HTERT RPE-1 (cell line): Measurements from ENCODE around the gene TNFRSF14.
"Not testable (repeated sequence)": the region's sequence is repeated elsewhere in the genome, so short reads cannot be mapped to it uniquely, and the experiment has no call there.

ENCODE experiments used
- in situ Hi-C: fragments of 300-500 bp; cut with MboI; formaldehyde crosslinking; loops from 4 replicates; pipeline ENCODE4 v1.14.3; 2020; ENCODE audit warnings: low sequenced_read_pairs

The TNFRSF14 gene

GRCh38 chr1:2566101-2567045 is 10.2 kb downstream of the TNFRSF14 start:
- in situ Hi-C loops = no loop called here

GRCh38 chr1:2567083-2567679 is 11.0 kb downstream of the TNFRSF14 start:
- in situ Hi-C loops = no loop called here

- in situ Hi-C loops = not testable (repeated sequence)
These were observed 12.1 kb downstream of the TNFRSF14 start for GRCh38 chr1:2568187-2568816.

- in situ Hi-C loops = no loop called here
These were observed 12.9 kb downstream of the TNFRSF14 start for GRCh38 chr1:2569060-2569459.

- in situ Hi-C loops = not testable (repeated sequence)
These were observed 13.5 kb downstream of the TNFRSF14 start for GRCh38 chr1:2569703-2570102.

GRCh38 chr1:2570332-2570731 is 14.2 kb downstream of the TNFRSF14 start:
- in situ Hi-C loops = no loop called here

- in situ Hi-C loops = no loop called here
These were observed 15.2 kb downstream of the TNFRSF14 start for GRCh38 chr1:2571348-2571747.

GRCh38 chr1:2573250-2573920 is 17.2 kb downstream of the TNFRSF14 start:
- in situ Hi-C loops = no loop called here

GRCh38 chr1:2574350-2574749 is 18.2 kb downstream of the TNFRSF14 start:
- in situ Hi-C loops = no loop called here

GRCh38 chr1:2575801-2576663 is 19.9 kb downstream of the TNFRSF14 start:
- in situ Hi-C loops = no loop called here

GRCh38 chr1:2577565-2578075 is 21.4 kb downstream of the TNFRSF14 start:
- in situ Hi-C loops = not testable (repeated sequence)

- in situ Hi-C loops = no loop called here
These were observed 22.6 kb downstream of the TNFRSF14 start for GRCh38 chr1:2578758-2579118.

- in situ Hi-C loops = no loop called here
These were observed 24.5 kb downstream of the TNFRSF14 start for GRCh38 chr1:2580691-2581090.

- in situ Hi-C loops = no loop called here
These were observed 26.2 kb downstream of the TNFRSF14 start for GRCh38 chr1:2582391-2582790.

- in situ Hi-C loops = no loop called here
These were observed 27.2 kb downstream of the TNFRSF14 start for GRCh38 chr1:2583331-2583791.

GRCh38 chr1:2583871-2584351 is 27.7 kb downstream of the TNFRSF14 start:
- in situ Hi-C loops = no loop called here

GRCh38 chr1:2584686-2585317 is 28.6 kb downstream of the TNFRSF14 start:
- in situ Hi-C loops = no loop called here

- in situ Hi-C loops = no loop called here
These were observed 29.3 kb downstream of the TNFRSF14 start for GRCh38 chr1:2585318-2586092.
